ENCODE results near the gene TTC16.

The TTC16 gene

DNA sequence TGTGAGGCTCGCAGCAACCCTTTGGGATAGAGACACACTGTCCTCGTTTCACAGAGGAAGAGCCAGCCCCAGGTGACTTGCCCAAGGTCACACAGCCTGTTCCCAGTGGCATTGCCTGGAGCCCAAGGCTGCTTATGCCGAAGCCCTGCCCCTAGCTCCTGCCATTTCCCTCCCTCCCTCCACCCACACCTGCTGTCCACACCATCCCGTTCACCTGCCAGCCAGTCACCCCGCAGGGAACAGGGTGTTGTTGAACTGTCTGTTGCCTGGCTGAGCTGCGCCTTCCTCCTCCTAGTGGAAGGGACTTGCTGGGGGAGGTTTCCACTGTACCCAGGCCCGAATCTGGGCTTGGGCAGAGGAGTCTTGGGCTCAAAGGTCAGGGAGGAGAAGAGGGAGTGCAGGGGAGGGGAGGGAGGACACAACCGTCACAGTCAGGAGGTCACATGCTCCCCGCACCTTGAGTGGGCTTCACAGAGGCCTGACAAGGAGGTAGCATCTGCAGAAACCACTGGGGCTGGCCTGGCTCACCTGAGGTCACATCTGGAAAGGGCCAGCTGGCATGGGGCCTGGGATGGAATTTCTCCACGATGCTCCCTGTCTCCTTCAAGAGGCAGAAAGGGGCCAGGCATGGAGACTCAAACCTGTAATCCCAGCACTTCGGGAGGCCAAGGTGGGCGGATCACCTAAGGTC, 6.3 kb downstream of the TTC16 start:
- no peak for DNase-seq (ENCODE audit: low read depth)

DNA sequence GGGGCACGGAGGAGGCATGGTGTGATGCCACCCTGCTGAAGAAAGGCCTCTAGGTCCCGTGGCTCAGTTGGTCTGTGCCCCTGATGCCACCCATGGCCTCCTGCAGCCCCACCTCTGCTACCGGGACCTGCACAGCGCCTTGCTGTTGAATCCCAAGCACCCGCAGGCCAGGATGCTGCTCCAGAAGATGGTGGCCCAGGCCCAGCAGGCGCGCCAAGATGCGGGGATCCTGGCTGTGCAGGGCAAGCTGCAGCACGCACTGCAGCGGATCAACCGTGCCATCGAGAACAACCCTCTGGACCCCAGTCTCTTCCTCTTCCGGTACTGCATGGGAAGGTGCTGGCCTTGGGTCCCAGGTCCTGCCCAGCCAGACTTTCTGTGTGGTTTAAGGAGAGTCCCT, 7.1 kb downstream of the TTC16 start:
- DNase-seq (ENCODE audit: low read depth) = no peak

DNA sequence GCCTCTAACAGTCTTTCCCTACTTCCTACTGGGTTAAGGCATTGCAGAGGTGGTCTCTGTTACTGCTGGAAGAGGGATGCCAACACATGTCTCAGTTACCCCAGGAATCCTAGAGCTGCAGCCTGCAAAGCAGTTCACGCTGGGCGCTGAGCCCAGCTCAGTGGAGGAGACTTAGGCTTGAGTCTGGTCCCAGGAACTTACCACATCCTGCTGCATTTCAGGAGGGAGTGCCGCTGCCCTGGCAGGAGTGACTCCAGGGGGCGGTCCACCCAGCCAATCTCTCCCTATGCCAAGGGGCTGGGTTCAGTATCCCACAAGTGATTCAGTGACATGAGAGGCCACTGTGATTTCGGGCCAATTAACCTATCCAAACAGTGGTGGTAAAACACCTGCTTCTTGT, 7.6 kb downstream of the TTC16 start:
- no peak for DNase-seq (ENCODE audit: low read depth)

DNA sequence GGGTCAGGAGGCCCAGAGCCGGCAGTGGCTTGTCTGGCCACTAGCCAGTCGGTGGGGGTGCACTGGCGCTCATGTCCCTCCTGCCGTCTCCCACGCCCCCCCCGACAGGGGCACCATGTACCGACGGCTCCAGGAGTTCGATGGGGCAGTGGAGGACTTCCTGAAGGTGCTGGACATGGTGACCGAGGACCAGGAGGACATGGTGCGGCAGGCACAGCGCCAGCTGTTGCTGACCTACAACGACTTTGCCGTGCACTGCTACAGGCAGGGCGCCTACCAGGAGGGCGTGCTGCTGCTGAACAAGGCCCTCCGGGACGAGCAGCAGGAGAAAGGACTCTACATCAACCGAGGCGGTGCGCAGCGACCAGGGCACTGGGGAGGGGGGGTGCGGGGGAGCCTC, 8.1 kb downstream of the TTC16 start:
- no peak for DNase-seq (ENCODE audit: low read depth)

DNA sequence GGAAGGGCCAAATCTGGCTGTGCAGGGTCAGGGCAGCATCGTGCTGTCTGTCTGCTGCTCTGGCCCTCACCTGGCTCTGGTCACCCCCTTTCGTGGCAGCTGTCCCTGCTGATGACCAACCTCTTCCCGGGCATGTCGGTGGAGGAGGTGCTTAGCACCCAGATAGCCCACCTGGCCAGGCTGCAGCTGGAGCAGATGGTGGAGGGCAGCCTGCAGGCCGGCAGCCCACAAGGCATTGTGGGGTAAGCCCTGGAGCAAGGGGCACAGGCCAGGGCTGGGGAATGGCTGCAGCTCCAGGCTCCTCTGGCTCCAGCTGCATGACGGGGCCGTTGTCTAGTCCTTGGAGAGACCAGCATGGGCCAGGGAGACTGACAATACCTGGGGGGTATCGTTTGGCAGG, 11.0 kb downstream of the TTC16 start:
- DNase-seq (ENCODE audit: low read depth) = no peak

DNA sequence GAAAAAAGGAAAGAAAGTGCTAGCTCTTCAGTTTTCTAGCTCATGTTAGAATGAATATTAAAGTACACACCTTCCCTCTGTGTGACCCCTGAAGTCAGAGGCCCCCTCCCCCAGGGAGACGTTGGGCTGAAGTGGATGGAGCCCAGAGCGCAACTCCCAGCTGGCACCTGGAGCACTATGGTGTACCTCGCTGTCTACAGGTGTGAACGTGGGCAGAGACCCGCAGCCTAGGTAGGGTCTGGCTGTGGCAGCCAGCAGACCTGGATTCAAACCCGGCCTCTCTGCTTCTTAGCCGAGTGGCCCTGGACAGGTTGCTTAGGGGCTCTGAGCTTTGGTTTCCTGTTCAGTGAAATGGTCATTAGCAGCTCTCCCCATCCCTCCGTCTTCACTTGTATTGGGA, 12.9 kb downstream of the TTC16 start:
- DNase-seq (ENCODE audit: low read depth) = no peak

DNA sequence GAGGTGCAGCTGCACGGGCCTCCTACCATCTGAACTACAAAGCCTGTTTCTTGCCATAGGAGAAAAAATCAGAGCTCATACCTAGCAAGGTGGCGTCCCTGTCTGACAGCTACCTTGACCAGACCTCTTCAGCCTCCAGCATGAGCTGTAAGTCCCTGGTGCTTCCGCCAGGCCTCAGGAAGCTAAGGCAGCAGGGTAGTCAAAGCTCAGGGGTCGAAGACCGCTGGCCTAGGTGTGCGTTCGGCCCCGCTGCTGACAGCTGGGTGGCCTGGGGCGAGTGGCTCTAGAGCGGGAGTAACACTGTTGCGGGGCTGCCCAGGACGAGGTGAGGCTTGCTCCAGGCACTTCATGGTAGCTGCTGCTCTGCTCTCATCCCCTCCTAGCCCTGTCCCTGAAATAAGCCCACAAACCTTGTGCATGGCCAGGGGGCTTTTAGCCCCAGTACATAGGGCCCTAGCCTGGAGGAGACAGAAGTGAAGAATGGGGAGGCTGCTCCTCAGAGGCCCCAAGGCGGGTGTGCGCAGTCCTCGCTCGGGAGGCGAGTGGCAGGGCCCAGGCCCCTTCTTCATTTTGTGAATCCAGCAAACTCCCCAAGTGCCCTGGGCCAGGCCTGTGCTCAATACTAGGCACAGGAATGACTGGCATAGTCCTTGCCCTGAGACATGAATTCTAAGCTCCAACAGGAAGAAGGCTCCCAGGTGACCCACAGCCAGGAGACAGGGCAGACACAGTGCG, 13.8 kb downstream of the TTC16 start:
- no peak for DNase-seq (ENCODE audit: low read depth)

DNA sequence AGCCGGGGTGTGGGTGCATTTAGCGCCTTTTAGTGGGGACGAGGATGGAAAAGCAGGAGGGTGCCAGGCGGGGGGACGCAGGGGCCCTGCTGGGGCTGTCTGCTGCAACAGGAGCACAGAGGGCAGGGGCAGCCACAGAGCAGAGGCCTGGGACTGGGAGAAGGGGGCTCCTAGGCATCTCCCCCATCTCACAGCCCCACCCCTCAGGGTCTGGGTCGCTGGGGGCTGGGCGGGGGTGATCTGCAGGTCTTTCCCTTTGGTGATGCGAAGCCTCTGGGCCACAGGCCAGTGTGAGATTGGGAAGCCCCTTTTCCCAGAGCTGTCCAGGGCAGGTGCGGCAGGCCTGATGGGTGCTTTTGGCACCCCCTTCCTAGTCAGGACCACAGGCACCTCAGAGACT, 14.4 kb downstream of the TTC16 start:
- DNase-seq (ENCODE audit: low read depth) = no peak

DNA sequence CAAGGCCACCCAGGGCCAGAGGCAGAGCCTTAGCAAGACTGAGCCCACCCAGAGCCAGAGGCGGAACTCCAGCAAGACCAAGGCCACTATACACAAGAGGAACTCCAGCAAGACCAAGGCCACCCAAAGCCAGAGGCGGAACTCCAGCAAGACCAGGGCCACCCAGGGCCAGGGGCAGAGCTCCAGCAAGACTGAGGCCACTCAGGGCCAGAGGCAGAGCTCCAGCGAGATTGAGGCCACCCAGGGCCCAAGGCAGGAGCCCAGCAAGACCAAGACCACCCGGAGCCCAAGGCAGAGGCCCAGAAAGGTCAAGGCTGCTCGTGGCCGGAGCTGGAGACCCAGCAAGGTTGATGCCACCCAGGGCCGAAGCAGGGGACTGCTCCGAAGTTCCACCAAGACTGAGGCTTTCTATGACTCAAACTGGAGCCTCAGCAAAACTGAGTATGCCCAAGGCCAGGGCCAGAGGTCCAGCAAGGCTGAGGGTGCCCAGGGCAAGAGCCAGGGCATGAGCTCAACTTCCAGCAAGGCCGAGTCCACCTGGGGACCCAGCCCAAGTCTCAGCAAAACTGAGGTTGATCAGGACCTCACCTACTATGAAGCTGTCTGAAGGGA, 15.0 kb downstream of the TTC16 start:
- no peak for DNase-seq (ENCODE audit: low read depth)

DNA sequence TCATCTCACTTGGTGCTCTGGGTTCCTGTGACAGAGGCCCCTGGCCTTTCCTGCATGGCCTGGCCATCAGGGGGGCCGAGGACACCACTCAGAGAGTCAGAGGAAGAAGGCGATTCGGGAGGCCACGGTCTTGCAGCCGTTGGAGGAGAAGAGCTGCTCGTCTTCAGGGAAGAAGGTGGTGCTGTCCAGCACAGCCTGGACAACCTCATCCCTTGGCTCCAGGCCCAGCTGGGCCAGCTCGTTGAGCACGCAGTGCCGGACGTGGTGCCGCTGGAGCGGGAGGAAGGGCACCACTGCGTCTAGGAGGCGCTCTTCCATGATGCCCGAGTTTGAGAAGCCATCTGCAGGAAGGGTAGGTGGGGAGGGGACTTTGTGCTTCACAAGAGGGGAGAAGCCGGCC, 16.1 kb downstream of the TTC16 start:
- no peak for DNase-seq (ENCODE audit: low read depth)

DNA sequence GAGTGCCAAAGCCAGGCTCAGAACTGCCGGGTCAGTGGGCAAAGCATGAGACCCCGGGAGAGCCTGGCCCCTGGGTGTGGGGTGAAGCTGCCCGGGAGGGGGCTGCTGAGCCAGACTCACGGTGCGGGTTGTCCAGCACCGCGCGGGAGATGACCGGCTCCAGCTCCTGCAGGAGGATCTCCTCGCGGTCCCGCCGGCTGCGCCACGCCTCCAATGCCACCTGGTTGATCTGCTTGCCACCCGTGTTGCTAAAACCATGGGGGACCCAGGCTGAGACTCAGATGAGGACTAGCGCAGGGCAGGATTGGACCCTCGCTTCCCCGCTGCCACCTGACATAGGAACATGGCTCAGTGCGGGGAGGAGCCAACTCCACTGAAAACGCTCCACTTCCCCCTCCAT, 16.6 kb downstream of the TTC16 start:
- no peak for DNase-seq (ENCODE audit: low read depth)

DNA sequence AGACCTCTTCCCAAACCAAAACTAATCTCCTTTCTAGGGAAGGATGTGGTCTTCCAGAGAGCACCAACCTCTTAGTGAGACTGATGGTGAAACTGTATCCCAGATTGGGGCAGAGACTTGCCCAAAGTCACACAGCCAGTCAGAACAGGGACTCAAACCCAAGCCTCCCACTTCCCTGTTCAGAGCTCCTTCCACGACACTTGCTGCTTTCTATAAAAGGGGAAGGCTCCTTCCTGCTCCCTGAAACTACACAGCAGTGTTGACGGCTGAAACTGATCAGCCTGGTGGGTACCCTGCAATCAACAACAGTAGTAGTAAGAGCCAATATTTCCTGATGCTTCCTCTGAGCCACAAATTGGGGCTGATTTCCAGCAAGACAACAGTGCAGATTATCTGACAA, 17.7 kb downstream of the TTC16 start:
- DNase-seq (ENCODE audit: low read depth) = no peak

DNA sequence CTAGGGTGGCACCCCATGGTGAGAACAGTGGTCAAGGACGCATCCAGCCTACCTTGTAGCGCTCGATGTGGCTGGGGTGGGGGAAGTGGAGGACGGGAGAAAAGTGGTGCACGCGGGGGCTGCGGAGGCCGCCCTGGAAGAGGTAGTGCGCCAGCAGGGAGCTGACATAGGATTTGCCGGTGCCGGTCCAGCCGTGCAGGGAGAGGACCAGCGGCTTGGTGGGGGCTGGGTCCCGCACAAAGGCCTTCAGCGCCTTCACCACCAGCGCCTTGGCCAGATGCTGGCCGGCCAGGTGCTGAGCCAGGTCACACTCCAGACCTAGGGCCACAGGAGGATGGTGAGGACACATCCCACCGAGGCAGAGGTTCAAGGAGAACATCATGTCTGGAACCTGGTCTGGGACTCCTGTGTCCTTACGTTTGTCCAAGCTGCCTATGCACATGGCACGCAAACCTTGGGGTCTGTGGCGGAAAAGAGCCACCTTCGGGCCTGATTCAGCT, 18.4 kb downstream of the TTC16 start:
- DNase-seq (ENCODE audit: low read depth) = no peak

DNA sequence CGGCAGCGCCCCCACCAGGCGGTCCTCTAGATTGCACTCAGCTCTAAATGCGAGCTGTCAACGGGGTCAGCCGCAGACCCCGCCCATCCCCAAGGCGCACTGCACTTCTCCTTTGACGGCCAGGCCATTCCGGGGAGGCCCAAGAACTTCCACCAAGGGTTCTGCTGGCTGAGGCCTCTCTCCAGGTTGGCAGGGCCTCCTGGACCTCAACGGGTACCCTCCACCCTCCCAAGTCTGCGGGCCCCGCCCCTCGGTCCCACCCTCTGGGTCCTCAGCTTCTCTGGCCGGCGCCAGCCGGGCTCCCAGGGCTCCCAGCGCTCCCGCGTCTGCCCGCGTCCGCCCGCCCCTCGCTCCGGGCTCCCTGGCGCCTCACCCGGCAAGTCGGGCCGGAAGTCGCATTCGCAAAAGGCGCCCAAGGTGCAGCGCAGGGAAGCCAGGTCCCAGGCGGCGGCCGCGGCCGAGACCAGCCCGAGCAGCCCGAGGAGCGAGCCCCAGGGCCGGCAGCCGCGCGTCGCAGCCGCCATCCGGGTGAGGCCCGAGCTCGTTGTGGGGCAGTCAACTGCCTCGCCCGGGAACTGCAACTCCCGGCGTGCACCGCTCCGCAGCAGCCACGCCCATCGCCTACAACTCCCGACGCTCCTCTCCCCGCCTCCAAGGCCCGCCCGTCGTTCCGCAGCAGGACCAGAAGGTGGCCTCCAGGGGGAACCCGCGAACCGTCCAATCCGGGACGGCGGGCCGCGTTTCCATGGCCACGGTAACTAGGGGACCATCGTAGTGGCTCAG, 19.1 kb downstream of the TTC16 start, which contains the start of gene TOR2A:
TSS of gene TOR2A (minus strand) at position 548 of the 783 bp plus-strand sequence. CDS start at position 524, 24 bp downstream.
- DNase-seq (ENCODE audit: low read depth) = peak; percentile 96

DNA sequence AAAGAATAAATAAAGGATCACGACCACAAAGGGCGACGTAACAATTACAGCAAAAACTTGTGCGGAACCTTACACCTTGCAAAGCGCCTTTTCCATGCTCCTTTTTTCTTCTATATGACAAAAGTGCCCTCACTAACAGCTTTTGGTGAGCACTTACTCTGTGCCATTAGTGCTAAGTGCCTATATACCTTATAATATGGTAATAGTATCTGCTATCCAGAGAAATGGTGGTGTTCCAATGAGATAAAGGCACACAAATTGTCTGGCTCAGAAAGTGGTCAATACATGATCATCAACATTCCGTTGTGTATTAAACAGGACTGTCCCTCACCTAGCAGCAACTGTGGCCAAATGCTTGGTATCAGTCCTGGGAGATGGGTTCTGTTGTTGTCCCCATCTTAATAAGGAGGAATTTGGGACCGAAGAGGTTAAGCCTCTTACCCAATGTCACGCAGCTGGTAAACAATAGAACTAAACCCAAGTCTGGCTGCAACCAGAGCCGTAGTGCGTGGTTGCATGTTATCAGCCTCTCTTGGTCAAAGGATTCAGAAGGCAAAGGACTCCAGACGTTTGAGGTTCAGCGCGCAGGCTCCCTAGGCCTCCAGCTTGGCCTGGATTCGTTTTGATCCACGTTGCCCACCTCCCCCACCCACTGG, 19.8 kb downstream of the TTC16 start:
- DNase-seq (ENCODE audit: low read depth) = no peak

DNA sequence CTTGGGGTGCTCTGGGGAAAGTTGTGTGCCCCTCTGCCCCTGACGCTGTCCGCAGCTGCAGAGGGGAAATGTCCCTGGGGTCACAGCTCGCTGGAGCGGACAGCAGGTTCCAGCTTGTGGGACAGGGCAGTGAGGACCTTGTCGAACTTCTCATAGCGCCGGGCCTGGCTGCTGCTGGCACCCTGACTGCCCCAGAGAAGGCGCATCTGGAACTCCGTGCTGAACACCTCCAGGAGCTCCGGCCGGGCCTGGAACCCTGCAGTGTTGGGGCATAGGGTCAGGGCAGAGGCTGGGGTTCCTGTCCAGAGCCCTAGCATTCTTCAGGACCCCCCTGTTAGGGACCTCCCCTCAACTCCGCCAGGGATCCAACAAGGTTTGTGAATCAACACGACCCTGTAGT, 22.8 kb downstream of the TTC16 start:
- no peak for DNase-seq (ENCODE audit: low read depth)

DNA sequence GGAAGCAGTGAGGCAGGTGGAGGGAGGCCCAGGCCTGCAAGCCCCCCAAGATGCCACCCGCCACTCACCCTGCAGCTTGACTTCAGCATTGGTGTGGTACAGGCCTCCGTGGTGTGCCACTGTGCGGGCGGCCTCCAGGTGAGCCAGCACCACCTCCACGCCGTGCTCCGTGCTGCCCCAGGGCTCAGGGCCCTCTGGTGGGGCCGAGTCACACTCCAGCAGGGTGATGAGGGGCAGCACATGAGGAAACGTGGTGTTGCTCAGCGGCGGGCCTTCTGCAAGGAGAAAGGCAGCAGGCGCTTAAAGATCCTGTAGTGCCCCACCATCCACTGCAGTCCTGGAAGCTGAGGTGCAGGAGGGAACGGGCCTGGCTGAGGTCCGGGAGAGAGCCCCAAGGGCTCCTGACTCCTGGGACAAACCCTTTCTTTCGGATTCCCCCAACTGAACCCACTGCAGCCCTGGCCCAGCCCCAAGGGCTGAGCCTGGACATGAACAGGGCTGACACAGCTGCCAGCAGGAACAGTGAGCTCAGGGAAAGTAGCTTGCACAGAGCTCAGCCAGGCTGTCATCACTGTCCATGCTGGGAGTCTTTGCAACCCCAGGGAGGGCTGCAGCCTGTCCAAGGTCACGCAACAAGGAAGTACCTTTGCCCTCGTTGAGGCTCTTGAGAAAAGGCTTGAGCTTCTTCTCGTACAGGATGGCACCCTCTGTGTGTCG, 23.9 kb downstream of the TTC16 start:
- DNase-seq (ENCODE audit: low read depth) = no peak

DNA sequence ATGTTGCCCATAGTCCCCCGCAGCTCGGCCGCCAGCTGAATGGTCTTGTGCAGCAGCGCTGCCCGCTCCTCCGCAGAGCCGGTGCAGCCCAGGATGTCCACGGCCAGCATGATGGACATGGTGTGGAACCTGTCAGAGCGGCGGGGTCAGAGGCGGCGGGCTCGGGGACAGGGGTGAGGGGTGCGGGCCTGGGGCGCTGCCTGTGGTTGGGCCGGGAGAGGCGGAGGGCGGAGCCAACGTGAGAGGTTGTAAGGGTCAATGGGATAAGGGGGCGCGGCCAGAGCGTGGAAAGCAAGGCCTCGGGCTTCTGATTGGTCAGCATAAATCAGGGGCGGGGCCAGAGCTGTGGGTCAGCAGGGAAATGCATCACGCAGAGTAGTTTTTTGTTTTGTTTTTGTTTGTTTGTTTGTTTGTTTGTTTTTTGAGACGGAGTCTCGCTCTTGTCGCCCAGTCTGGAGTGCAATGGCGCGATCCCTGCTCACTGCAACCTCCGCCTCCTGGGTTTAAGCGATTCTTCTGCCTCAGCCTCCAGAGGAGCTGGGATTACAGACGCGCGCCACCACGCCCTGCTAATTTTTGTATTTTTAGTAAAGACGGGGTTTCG, 26.1 kb downstream of the TTC16 start:
- DNase-seq (ENCODE audit: low read depth) = no peak

DNA sequence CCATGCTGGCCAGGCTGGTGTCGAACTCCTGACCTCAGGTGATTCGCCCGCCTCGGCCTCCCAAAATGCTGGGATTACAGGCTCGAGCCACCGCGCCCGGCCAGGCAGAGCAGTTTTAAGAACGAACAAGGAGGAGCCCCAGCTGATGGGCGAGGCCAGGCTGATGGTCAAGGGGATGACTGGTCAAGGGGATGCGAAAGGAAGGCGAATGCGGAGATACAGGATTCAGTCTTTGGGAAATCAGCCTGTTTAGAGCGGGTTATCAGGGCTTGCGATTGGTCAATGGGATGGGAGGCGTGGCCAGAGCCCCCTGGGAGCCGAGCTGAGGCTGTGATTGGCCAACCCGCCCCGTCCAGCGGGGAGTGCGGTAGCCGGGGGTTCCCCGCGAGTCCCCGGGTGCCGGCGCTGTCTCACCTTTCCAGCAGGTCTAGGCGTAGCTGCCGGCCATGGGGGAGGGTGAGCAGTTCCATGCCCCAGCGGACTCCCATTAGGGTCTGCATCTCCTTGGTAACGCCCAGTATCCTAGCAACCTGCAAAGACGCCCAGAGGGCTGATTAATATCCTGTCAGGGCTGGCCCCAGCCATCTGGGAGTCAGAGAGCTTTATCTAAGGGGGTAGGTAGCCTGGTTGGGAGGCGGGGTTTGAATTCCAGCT, 26.7 kb downstream of the TTC16 start:
- no peak for DNase-seq (ENCODE audit: low read depth)

DNA sequence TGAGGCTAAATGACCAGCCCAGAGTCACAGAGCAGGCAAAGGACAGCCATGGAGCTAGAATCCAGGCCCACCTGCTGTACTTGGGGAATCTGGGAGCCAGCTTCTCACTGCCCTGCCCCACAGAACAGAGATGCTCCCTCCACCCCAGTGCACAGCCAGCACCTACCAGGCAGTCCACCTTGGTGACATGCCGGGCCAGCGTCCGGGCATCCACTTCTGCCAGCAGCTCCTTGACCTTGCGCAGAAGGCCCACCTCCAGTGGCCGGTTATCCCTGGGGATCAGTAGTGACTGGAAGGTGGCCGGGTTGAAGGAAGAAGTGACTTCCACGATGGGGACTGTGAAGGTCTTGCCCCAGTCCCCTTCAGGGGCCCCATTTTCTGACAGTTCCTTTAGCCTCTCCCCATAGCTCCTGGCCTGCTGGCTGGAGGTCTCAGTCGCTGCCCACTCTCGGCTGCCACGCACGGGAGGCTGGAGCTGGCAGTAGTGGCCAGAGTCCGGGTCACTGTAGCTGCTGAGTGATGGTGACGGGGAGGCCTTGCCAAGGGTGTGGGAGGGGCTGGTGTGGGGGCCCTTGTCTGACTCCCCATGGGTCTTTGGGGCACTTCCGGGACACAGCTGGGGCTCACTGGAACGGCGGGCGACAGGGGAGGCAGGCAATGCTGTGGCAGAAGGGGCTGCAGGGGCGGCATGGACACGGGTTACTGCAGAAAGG, 28.7 kb downstream of the TTC16 start:
- no peak for DNase-seq (ENCODE audit: low read depth)

Measured in activated T-cell treated with anti-CD3 and anti-CD28 coated beads for 24 hours (primary cell).